IMR-90 (cell line): ENCODE measurements around the gene RCL1. TPM values are rescaled to one million over a fixed set of nuclear protein-coding genes. Genes with fewer than 3 reads are reported as not detected.

Experiments
- ATAC-seq: fragments of 200-7000 bp; cut with Tn5 transposase; 2 replicates; pipeline ENCODE4 v1.9.1; 2020; ENCODE audit warnings: low read depth, mild to moderate bottlenecking, moderate library complexity
- BruUV-seq: library from RNA; stranded (reverse); fragments of 400-500 nt; replicated peaks from 2 replicates; lab custom pipeline; 2021; lab: Mats Ljungman, UMichigan
- CTCF ChIA-PET: fragments of 300-600 bp; formaldehyde crosslinking; extraction: SDS; loops from one replicate; lab custom pipeline; 2021; ENCODE audit warnings: antibody characterized with exemption; lab: Yijun Ruan, JAX
- POLR2A ChIA-PET: fragments of 300-600 bp; sonication (Branson Sonifier 250); formaldehyde crosslinking; loops from one replicate; lab custom pipeline; 2022; ENCODE audit warnings: antibody characterized with exemption; ENCODE audit not compliant: unreplicated experiment; lab: Charles Lee
- DNase-seq: peaks from one replicate; pipeline ENCODE4 v3.0.0; 2013
- H2AFZ ChIP-seq: replicated peaks from 2 replicates; pipeline ENCODE3; 2013; ENCODE audit warnings: low read length, mild to moderate bottlenecking; ENCODE audit not compliant: poor library complexity
- H2AK5ac ChIP-seq: 2 replicates; pipeline ENCODE4 v1.6.1; 2013; ENCODE audit warnings: low read depth, low read length, inconsistent platforms
- H2AK9ac ChIP-seq: replicated peaks from 2 replicates; pipeline ENCODE3; 2013; ENCODE audit warnings: mild to moderate bottlenecking, low read depth, low read length, moderate library complexity; ENCODE audit not compliant: poor library complexity
- H2BK120ac ChIP-seq: 2 replicates; pipeline ENCODE4 v1.6.1; 2013; ENCODE audit warnings: low read depth, low read length, inconsistent platforms
- H2BK15ac ChIP-seq: 3 replicates; pipeline ENCODE4 v1.6.1; 2013; ENCODE audit warnings: low read depth, low read length, inconsistent platforms
- H2BK20ac ChIP-seq: 2 replicates; pipeline ENCODE4 v1.6.1; 2013; ENCODE audit warnings: low read depth, mild to moderate bottlenecking, inconsistent platforms, low read length, moderate library complexity
- H2BK5ac ChIP-seq: 2 replicates; pipeline ENCODE4 v1.6.1; 2013; ENCODE audit warnings: mild to moderate bottlenecking, low read depth, low read length, inconsistent platforms; ENCODE audit not compliant: poor library complexity, severe bottlenecking
- H3K14ac ChIP-seq: replicated peaks from 2 replicates; pipeline ENCODE4 v1.6.1; 2013; ENCODE audit warnings: low read depth, low read length, inconsistent platforms
- H3K18ac ChIP-seq: 2 replicates; pipeline ENCODE4 v1.6.1; 2013; ENCODE audit warnings: low read depth, low read length, control low read depth
- H3K23ac ChIP-seq: 2 replicates; pipeline ENCODE4 v1.6.1; 2013; ENCODE audit warnings: low read depth, low read length, inconsistent platforms
- H3K27ac ChIP-seq: 2 replicates; pipeline ENCODE4 v1.5.1; 2013; ENCODE audit warnings: mild to moderate bottlenecking, control low read depth, low read length; ENCODE audit not compliant: insufficient read depth
- H3K27me3 ChIP-seq: 2 replicates; pipeline ENCODE4 v1.6.1; 2013; ENCODE audit warnings: low read length; ENCODE audit not compliant: control insufficient read depth, insufficient read depth
- H3K36me3 ChIP-seq: 2 replicates; pipeline ENCODE4 v1.6.1; 2013; ENCODE audit warnings: low read length, mixed read lengths; ENCODE audit not compliant: control insufficient read depth, insufficient read depth
- H3K4ac ChIP-seq: 2 replicates; pipeline ENCODE4 v1.6.1; 2013; ENCODE audit warnings: low read depth, low read length, inconsistent platforms
- H3K4me1 ChIP-seq: 2 replicates; pipeline ENCODE4 v1.6.1; 2013; ENCODE audit warnings: low read length, mixed read lengths; ENCODE audit not compliant: control insufficient read depth, insufficient read depth
- H3K4me2 ChIP-seq: 2 replicates; pipeline ENCODE4 v1.6.1; 2013; ENCODE audit warnings: low read depth, mild to moderate bottlenecking, control low read depth, low read length, moderate library complexity
- H3K4me3 ChIP-seq: 2 replicates; pipeline ENCODE4 v1.5.1; 2013; ENCODE audit warnings: low read depth, mild to moderate bottlenecking, control low read depth, low read length, moderate library complexity; ENCODE audit not compliant: insufficient read depth
- H3K56ac ChIP-seq: 2 replicates; pipeline ENCODE4 v1.6.1; 2013; ENCODE audit warnings: low read length, inconsistent platforms; ENCODE audit not compliant: insufficient read depth; ENCODE audit errors: extremely low read depth
- H3K79me1 ChIP-seq, 2 experiments: 2 replicates each; pipeline ENCODE4 v1.6.1; 2013; ENCODE audit warnings: low read length in 2 of 2, inconsistent platforms in 1 of 2, low read depth in 1 of 2
- H3K9ac ChIP-seq: 2 replicates; pipeline ENCODE4 v1.6.1; 2013; ENCODE audit warnings: low read depth, low read length, control low read depth
- H3K9me1 ChIP-seq: 2 replicates; pipeline ENCODE4 v1.6.1; 2013; ENCODE audit warnings: low read length, inconsistent platforms; ENCODE audit not compliant: insufficient read depth
- H3K9me3 ChIP-seq: 2 replicates; pipeline ENCODE4 v1.6.1; 2013; ENCODE audit warnings: low read length; ENCODE audit not compliant: control insufficient read depth, insufficient read depth
- H4K20me1 ChIP-seq: 2 replicates; pipeline ENCODE4 v1.6.1; 2013; ENCODE audit warnings: low read length, inconsistent platforms; ENCODE audit not compliant: insufficient read depth
- H4K5ac ChIP-seq: 2 replicates; pipeline ENCODE4 v1.6.1; 2013; ENCODE audit warnings: mild to moderate bottlenecking, low read depth, low read length, control low read depth
- H4K8ac ChIP-seq, 2 experiments: 2 replicates each; pipeline ENCODE4 v1.6.1; 2013; ENCODE audit warnings: low read depth in 2 of 2, low read length in 2 of 2, control low read depth in 1 of 2, inconsistent platforms in 1 of 2
- H4K91ac ChIP-seq: 2 replicates; pipeline ENCODE4 v1.6.1; 2013; ENCODE audit warnings: low read depth, low read length, inconsistent platforms; ENCODE audit not compliant: insufficient read depth
- CEBPB ChIP-seq: IDR thresholded peaks from 2 replicates; pipeline ENCODE4 v1.6.1; 2012; ENCODE audit warnings: low read depth, low read length, improper control_type of control experiment
- MAFK ChIP-seq: IDR thresholded peaks from 2 replicates; pipeline ENCODE4 v1.6.1; 2012; ENCODE audit warnings: low read depth, low read length, improper control_type of control experiment
- RCOR1 ChIP-seq: IDR thresholded peaks from 2 replicates; pipeline ENCODE4 v1.6.1; 2012; ENCODE audit warnings: mild to moderate bottlenecking, low read length, improper control_type of control experiment; ENCODE audit not compliant: insufficient replicate concordance
- RFX5 ChIP-seq: IDR thresholded peaks from 2 replicates; pipeline ENCODE4 v1.8.0; 2012; ENCODE audit warnings: low read depth, mild to moderate bottlenecking, low read length, moderate library complexity
- WGBS, 2 experiments: methylation state at CpG; one replicate each; pipeline versions ENCODE4 v1.1.5 to v1.1.7; 2013; ENCODE audit warnings: missing lambda C conversion rate in 2 of 2; ENCODE audit not compliant: insufficient read length in 1 of 2; ENCODE audit errors: extremely low coverage in 2 of 2; 5-methylcytosine and 5-hydroxymethylcytosine counted together
- dilution Hi-C: fragments of 300-500 bp; cut with HindIII; formaldehyde crosslinking; loops from one replicate; pipeline ENCODE4 v1.14.3; 2018; ENCODE audit warnings: low sequenced_read_pairs; ENCODE audit not compliant: unreplicated experiment
- in situ Hi-C: fragments of 300-500 bp; cut with MboI; formaldehyde crosslinking; loops from 3 replicates; pipeline ENCODE4 v1.14.3; 2019; ENCODE audit warnings: low sequenced_read_pairs, inconsistent platforms, mixed read lengths
- intact Hi-C: fragments of 100-400 bp; cut with micrococcal nuclease; formaldehyde crosslinking; loops from 2 replicates; pipeline ENCODE4 v1.10.0; 2022
- polyA plus RNA-seq, 3 experiments: library from polyadenylated mRNA; depleted of rRNA; stranded (reverse); fragments of >200 nt; gene quantifications; 2 replicates each; pipeline ENCODE4 v1.2.3, GENCODE V29; 2012; ENCODE audit warnings: low replicate concordance in 1 of 3
- total RNA-seq: library from RNA; depleted of rRNA; stranded (reverse); fragments of >200 nt; gene quantifications from 2 replicates; pipeline ENCODE4 v1.2.3, GENCODE V29; 2012
- TF ChIP-seq, protein P1 (sequence below): fragments of 150-350 bp; IDR thresholded peaks from 2 replicates; pipeline ENCODE4 v1.6.1; 2016; ENCODE audit warnings: low read depth, mild to moderate bottlenecking, low read length, moderate library complexity, borderline replicate concordance
- TF ChIP-seq, protein P2 (sequence below): fragments of 150-350 bp; IDR thresholded peaks from 2 replicates; pipeline ENCODE4 v1.6.1; 2017; ENCODE audit warnings: mild to moderate bottlenecking, antibody characterized with exemption, low read length, low read depth

The RCL1 gene
- total and polyA plus RNA-seq, 2 of the 4 experiments (the other 2 are of a cell fraction) = 12.3 to 13.8 TPM

DNA sequence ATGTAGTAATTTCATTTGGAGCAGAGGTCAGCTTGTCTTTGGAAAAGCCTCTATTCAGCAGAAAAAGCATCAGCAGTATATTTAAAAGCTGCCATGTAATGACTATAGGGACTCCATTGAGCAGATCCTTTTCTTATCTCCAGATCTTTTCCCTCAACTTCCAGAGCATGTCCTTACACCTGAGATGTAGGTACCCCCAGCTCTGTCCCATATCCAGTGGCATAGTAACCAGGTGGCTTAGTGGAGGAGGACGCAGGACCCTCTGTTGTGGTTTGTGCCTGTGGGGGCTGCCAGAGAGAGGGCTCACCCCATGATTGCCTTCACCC, 61.5 kb downstream of the RCL1 start:
- dilution Hi-C loops = no loop called here
- in situ Hi-C loops = no loop called here
- no peak overlapping the region for H3K4me3 ChIP-seq
- H3K9me1 ChIP-seq = peaks cover 8% of the 10 kb centered on the region
- H3K4me1 ChIP-seq = peaks cover 3% of the 10 kb centered on the region; the same call in 1 of the 2 replicates
- no peak overlapping the region for H3K23ac ChIP-seq
- H2BK120ac ChIP-seq = no peak overlapping the region
- no peak overlapping the region for H2AFZ ChIP-seq
- H3K9me3 ChIP-seq = no peaks in the 10 kb centered on the region
- H2AK9ac ChIP-seq = no peak overlapping the region
- DNase-seq = no peak
- H4K20me1 ChIP-seq = no peaks in the 10 kb centered on the region
- H4K91ac ChIP-seq = no peak overlapping the region
- H3K4ac ChIP-seq = no peak overlapping the region
- no peak overlapping the region for H3K18ac ChIP-seq
- no peak overlapping the region for H3K14ac ChIP-seq
- intact Hi-C loops = no loop called here
- no peaks in the 10 kb centered on the region for H3K27me3 ChIP-seq
- H3K9ac ChIP-seq = no peak overlapping the region
- no CpG with 5 or more reads among the region's 1 CpG for WGBS, 2 experiments
- no peak overlapping the region for H4K5ac ChIP-seq
- no peaks in the 10 kb centered on the region; a peak in 1 of 4 replicates for H3K79me1 ChIP-seq
- H2BK15ac ChIP-seq = no peak overlapping the region
- ATAC-seq = no peak
- H2BK5ac ChIP-seq = no peak overlapping the region
- H3K36me3 ChIP-seq = peaks cover 15% of the 10 kb centered on the region; the same call in 1 of the 2 replicates
- no peak overlapping the region for H3K27ac ChIP-seq
- BruUV-seq = no TSS peak
- CTCF ChIA-PET = no interaction called here
- H4K8ac ChIP-seq = no peak overlapping the region
- POLR2A ChIA-PET = no interaction called here
- no peak overlapping the region for H3K4me2 ChIP-seq
- H2AK5ac ChIP-seq = no peak overlapping the region
- H2BK20ac ChIP-seq = no peak overlapping the region
- no peak for TF ChIP-seq MAFK
- no peak for TF ChIP-seq CEBPB
- no peak for TF ChIP-seq RCOR1
- TF ChIP-seq RFX5 = no peak
- TF ChIP-seq, protein P1, sequence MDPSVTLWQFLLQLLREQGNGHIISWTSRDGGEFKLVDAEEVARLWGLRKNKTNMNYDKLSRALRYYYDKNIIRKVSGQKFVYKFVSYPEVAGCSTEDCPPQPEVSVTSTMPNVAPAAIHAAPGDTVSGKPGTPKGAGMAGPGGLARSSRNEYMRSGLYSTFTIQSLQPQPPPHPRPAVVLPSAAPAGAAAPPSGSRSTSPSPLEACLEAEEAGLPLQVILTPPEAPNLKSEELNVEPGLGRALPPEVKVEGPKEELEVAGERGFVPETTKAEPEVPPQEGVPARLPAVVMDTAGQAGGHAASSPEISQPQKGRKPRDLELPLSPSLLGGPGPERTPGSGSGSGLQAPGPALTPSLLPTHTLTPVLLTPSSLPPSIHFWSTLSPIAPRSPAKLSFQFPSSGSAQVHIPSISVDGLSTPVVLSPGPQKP = no peak
- TF ChIP-seq, protein P2, sequence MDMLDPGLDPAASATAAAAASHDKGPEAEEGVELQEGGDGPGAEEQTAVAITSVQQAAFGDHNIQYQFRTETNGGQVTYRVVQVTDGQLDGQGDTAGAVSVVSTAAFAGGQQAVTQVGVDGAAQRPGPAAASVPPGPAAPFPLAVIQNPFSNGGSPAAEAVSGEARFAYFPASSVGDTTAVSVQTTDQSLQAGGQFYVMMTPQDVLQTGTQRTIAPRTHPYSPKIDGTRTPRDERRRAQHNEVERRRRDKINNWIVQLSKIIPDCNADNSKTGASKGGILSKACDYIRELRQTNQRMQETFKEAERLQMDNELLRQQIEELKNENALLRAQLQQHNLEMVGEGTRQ = no peak
- H3K56ac ChIP-seq = no peak overlapping the region
